NOMO-1 (cell line): ENCODE results near the gene LRP1B.
"Not testable (repeated sequence)": the region's sequence is repeated elsewhere in the genome, so short reads cannot be mapped to it uniquely, and the experiment has no call there.

ENCODE experiments used
- DNase-seq, 2 experiments: peaks; one replicate each; lab custom pipeline; 2025; ENCODE audit not compliant: unreplicated experiment in 2 of 2; lab: John Stamatoyannopoulos, UW

LRP1B gene

GRCh38 chr2:140990416-140990815, 1140.4 kb downstream of the LRP1B start:
- DNase-seq = no peak

GRCh38 chr2:140988597-140988996, 1142.2 kb downstream of the LRP1B start:
- no peak for DNase-seq

GRCh38 chr2:140986456-140986855, 1144.4 kb downstream of the LRP1B start:
- no peak for DNase-seq

GRCh38 chr2:140975237-140975636, 1155.6 kb downstream of the LRP1B start:
- peak; percentile 10 to 83 for DNase-seq

- DNase-seq = no peak
These were observed 1158.1 kb downstream of the LRP1B start for GRCh38 chr2:140972724-140973123.

GRCh38 chr2:140964324-140964723, 1166.5 kb downstream of the LRP1B start:
- DNase-seq = not testable (repeated sequence)

GRCh38 chr2:140949932-140950331, 1180.9 kb downstream of the LRP1B start:
- DNase-seq = no peak

- DNase-seq = no peak
These were observed 1183.6 kb downstream of the LRP1B start for GRCh38 chr2:140947236-140947635.

- no peak for DNase-seq
These were observed 1186.9 kb downstream of the LRP1B start for GRCh38 chr2:140943867-140944266.

- DNase-seq = no peak
These were observed 1188.5 kb downstream of the LRP1B start for GRCh38 chr2:140942284-140942683.

- DNase-seq = peak in 1 of 2 experiments; percentile 67
These were observed 1201.0 kb downstream of the LRP1B start for GRCh38 chr2:140929849-140930248.

GRCh38 chr2:140918426-140918825, 1212.4 kb downstream of the LRP1B start:
- no peak for DNase-seq

- DNase-seq = no peak
These were observed 1214.4 kb downstream of the LRP1B start for GRCh38 chr2:140916410-140916809.

GRCh38 chr2:140910683-140911082, 1220.1 kb downstream of the LRP1B start:
- no peak for DNase-seq

- DNase-seq = no peak
These were observed 1225.6 kb downstream of the LRP1B start for GRCh38 chr2:140905083-140905781.

GRCh38 chr2:140895378-140895777, 1235.4 kb downstream of the LRP1B start:
- no peak for DNase-seq

- peak in 1 of 2 experiments; percentile 27 for DNase-seq
These were observed 1237.1 kb downstream of the LRP1B start for GRCh38 chr2:140893685-140894084.

- no peak for DNase-seq
These were observed 1237.7 kb downstream of the LRP1B start for GRCh38 chr2:140892911-140893637.

- DNase-seq = no peak
These were observed 1238.4 kb downstream of the LRP1B start for GRCh38 chr2:140892436-140892835.

- DNase-seq = no peak
These were observed 1239.1 kb downstream of the LRP1B start for GRCh38 chr2:140891614-140892212.

- no peak for DNase-seq
These were observed 1247.9 kb downstream of the LRP1B start for GRCh38 chr2:140882671-140883620.
